Measurements from ENCODE around the gene SMOC1.

The SMOC1 gene

GRCh38 chr14:69943084-69943780, 64.0 kb downstream of the SMOC1 start:
- DNase-seq: no peak
- H2AK5ac ChIP-seq (ENCODE audit: low read length): no peak overlapping the region
- H4K8ac ChIP-seq (ENCODE audit: low read depth, low read length): no peak overlapping the region
- H3K56ac ChIP-seq (ENCODE audit: low read length): no peak overlapping the region
- H3K79me1 ChIP-seq (ENCODE audit: low read length): no peaks in the 10 kb centered on the region
- no peak overlapping the region for H3K18ac ChIP-seq (ENCODE audit: low read length)
- H2BK15ac ChIP-seq (replicated peaks; ENCODE audit: low read depth): no peak overlapping the region
- H3K79me2 ChIP-seq (ENCODE audit: control insufficient read depth, insufficient read depth, low read length): no peaks in the 10 kb centered on the region
- H3K4me2 ChIP-seq (ENCODE audit: low read length): no peak overlapping the region
- no peak overlapping the region for H3K23ac ChIP-seq (ENCODE audit: low read length)
- H4K5ac ChIP-seq (ENCODE audit: low read length): no peak overlapping the region
- H3K36me3 ChIP-seq (ENCODE audit: control insufficient read depth, insufficient read depth, low read length): no peaks in the 10 kb centered on the region
- WGBS (ENCODE audit: extremely low coverage, insufficient coverage, low lambda C conversion rate): no CpG with 5 or more reads among the region's 12 CpGs
- no peak overlapping the region for H3K4me3 ChIP-seq (ENCODE audit: low read length)
- H2BK5ac ChIP-seq (ENCODE audit: low read length): no peak overlapping the region
- no peak overlapping the region for H3K4ac ChIP-seq (ENCODE audit: low read depth, low read length)
- no peaks in the 10 kb centered on the region for H3K27me3 ChIP-seq (ENCODE audit: insufficient read depth, low read length, poor library complexity)
- H3K9ac ChIP-seq (ENCODE audit: low read length): no peak overlapping the region
- no peak overlapping the region for H3K27ac ChIP-seq (ENCODE audit: low read depth, low read length)
- no peak overlapping the region for H2BK120ac ChIP-seq (ENCODE audit: low read depth, low read length)
- no peaks in the 10 kb centered on the region for H3K4me1 ChIP-seq (ENCODE audit: control insufficient read depth, low read depth, low read length)

GRCh38 chr14:69945347-69945746, 66.1 kb downstream of the SMOC1 start:
- Histone ChIP-seq H3K36me3 (ENCODE audit: control insufficient read depth, insufficient read depth, low read length) (no peaks in the 10 kb centered on the region), H3K27me3 (ENCODE audit: insufficient read depth, low read length, poor library complexity) (no peaks in the 10 kb centered on the region), H4K5ac (ENCODE audit: low read length) (no peak overlapping the region), H3K4me3 (ENCODE audit: low read length) (no peak overlapping the region), H3K79me1 (ENCODE audit: low read length) (no peaks in the 10 kb centered on the region), H3K79me2 (ENCODE audit: control insufficient read depth, insufficient read depth, low read length) (no peaks in the 10 kb centered on the region), H4K8ac (ENCODE audit: low read depth, low read length) (no peak overlapping the region), H3K9ac (ENCODE audit: low read length) (no peak overlapping the region), H2BK5ac (ENCODE audit: low read length) (no peak overlapping the region), H2BK15ac (replicated peaks; ENCODE audit: low read depth) (no peak overlapping the region), H2BK120ac (ENCODE audit: low read depth, low read length) (no peak overlapping the region), H3K23ac (ENCODE audit: low read length) (no peak overlapping the region), H3K56ac (ENCODE audit: low read length) (no peak overlapping the region), H3K4ac (ENCODE audit: low read depth, low read length) (no peak overlapping the region), H2AK5ac (ENCODE audit: low read length) (no peak overlapping the region), H3K4me2 (ENCODE audit: low read length) (no peak overlapping the region), H3K27ac (ENCODE audit: low read depth, low read length) (no peak overlapping the region), H3K18ac (ENCODE audit: low read length) (no peak overlapping the region), H3K4me1 (ENCODE audit: control insufficient read depth, low read depth, low read length) (no peaks in the 10 kb centered on the region)
- DNase-seq: no peak
- no CpG with 5 or more reads among the region's 1 CpG for whole genome bisulfite sequencing (ENCODE audit: extremely low coverage, insufficient coverage, low lambda C conversion rate)

- H2BK5ac ChIP-seq (ENCODE audit: low read length): no peak overlapping the region
- DNase-seq: no peak
- no peak overlapping the region for H4K8ac ChIP-seq (ENCODE audit: low read depth, low read length)
- no peak overlapping the region for H3K9ac ChIP-seq (ENCODE audit: low read length)
- H3K4me1 ChIP-seq (ENCODE audit: control insufficient read depth, low read depth, low read length): no peaks in the 10 kb centered on the region
- H3K27ac ChIP-seq (ENCODE audit: low read depth, low read length): no peak overlapping the region
- H3K4me2 ChIP-seq (ENCODE audit: low read length): no peak overlapping the region
- no peak overlapping the region for H2BK15ac ChIP-seq (replicated peaks; ENCODE audit: low read depth)
- H3K27me3 ChIP-seq (ENCODE audit: insufficient read depth, low read length, poor library complexity): no peaks in the 10 kb centered on the region
- H3K56ac ChIP-seq (ENCODE audit: low read length): no peak overlapping the region
- no peaks in the 10 kb centered on the region for H3K79me1 ChIP-seq (ENCODE audit: low read length)
- H3K4me3 ChIP-seq (ENCODE audit: low read length): no peak overlapping the region
- H3K36me3 ChIP-seq (ENCODE audit: control insufficient read depth, insufficient read depth, low read length): no peaks in the 10 kb centered on the region
- no peak overlapping the region for H2BK120ac ChIP-seq (ENCODE audit: low read depth, low read length)
- no peak overlapping the region for H2AK5ac ChIP-seq (ENCODE audit: low read length)
- H3K18ac ChIP-seq (ENCODE audit: low read length): no peak overlapping the region
- H3K23ac ChIP-seq (ENCODE audit: low read length): no peak overlapping the region
- no peak overlapping the region for H3K4ac ChIP-seq (ENCODE audit: low read depth, low read length)
- H4K5ac ChIP-seq (ENCODE audit: low read length): no peak overlapping the region
- no peaks in the 10 kb centered on the region for H3K79me2 ChIP-seq (ENCODE audit: control insufficient read depth, insufficient read depth, low read length)
These were observed 66.7 kb downstream of the SMOC1 start for GRCh38 chr14:69945912-69946311.

- H3K4me1 ChIP-seq (ENCODE audit: control insufficient read depth, low read depth, low read length): no peaks in the 10 kb centered on the region
- no CpG with 5 or more reads among the region's 3 CpGs for WGBS (ENCODE audit: extremely low coverage, insufficient coverage, low lambda C conversion rate)
- no peak overlapping the region for H2BK5ac ChIP-seq (ENCODE audit: low read length)
- H2BK15ac ChIP-seq (replicated peaks; ENCODE audit: low read depth): no peak overlapping the region
- H3K18ac ChIP-seq (ENCODE audit: low read length): no peak overlapping the region
- H3K9ac ChIP-seq (ENCODE audit: low read length): no peak overlapping the region
- no peak overlapping the region for H3K23ac ChIP-seq (ENCODE audit: low read length)
- H2AK5ac ChIP-seq (ENCODE audit: low read length): no peak overlapping the region
- no peak overlapping the region for H3K27ac ChIP-seq (ENCODE audit: low read depth, low read length)
- no peak overlapping the region for H3K4me2 ChIP-seq (ENCODE audit: low read length)
- no peak for DNase-seq
- H3K36me3 ChIP-seq (ENCODE audit: control insufficient read depth, insufficient read depth, low read length): no peaks in the 10 kb centered on the region
- no peak overlapping the region for H3K56ac ChIP-seq (ENCODE audit: low read length)
- H3K4me3 ChIP-seq (ENCODE audit: low read length): no peak overlapping the region
- no peaks in the 10 kb centered on the region for H3K79me2 ChIP-seq (ENCODE audit: control insufficient read depth, insufficient read depth, low read length)
- H2BK120ac ChIP-seq (ENCODE audit: low read depth, low read length): no peak overlapping the region
- H3K4ac ChIP-seq (ENCODE audit: low read depth, low read length): no peak overlapping the region
- H4K8ac ChIP-seq (ENCODE audit: low read depth, low read length): no peak overlapping the region
- no peak overlapping the region for H4K5ac ChIP-seq (ENCODE audit: low read length)
- no peaks in the 10 kb centered on the region for H3K27me3 ChIP-seq (ENCODE audit: insufficient read depth, low read length, poor library complexity)
- H3K79me1 ChIP-seq (ENCODE audit: low read length): no peaks in the 10 kb centered on the region
These were observed 69.1 kb downstream of the SMOC1 start for GRCh38 chr14:69948351-69948750.

GRCh38 chr14:69951263-69951662, 72.0 kb downstream of the SMOC1 start:
- no peak overlapping the region for H2BK120ac ChIP-seq (ENCODE audit: low read depth, low read length)
- H2BK5ac ChIP-seq (ENCODE audit: low read length): no peak overlapping the region
- no peak overlapping the region for H3K4ac ChIP-seq (ENCODE audit: low read depth, low read length)
- no peaks in the 10 kb centered on the region for H3K4me1 ChIP-seq (ENCODE audit: control insufficient read depth, low read depth, low read length)
- no peak overlapping the region for H3K4me3 ChIP-seq (ENCODE audit: low read length)
- no peaks in the 10 kb centered on the region for H3K27me3 ChIP-seq (ENCODE audit: insufficient read depth, low read length, poor library complexity)
- no peak overlapping the region for H2BK15ac ChIP-seq (replicated peaks; ENCODE audit: low read depth)
- no peaks in the 10 kb centered on the region for H3K79me2 ChIP-seq (ENCODE audit: control insufficient read depth, insufficient read depth, low read length)
- H3K36me3 ChIP-seq (ENCODE audit: control insufficient read depth, insufficient read depth, low read length): no peaks in the 10 kb centered on the region
- no peak overlapping the region for H3K23ac ChIP-seq (ENCODE audit: low read length)
- H3K4me2 ChIP-seq (ENCODE audit: low read length): no peak overlapping the region
- H3K18ac ChIP-seq (ENCODE audit: low read length): no peak overlapping the region
- no peak overlapping the region for H2AK5ac ChIP-seq (ENCODE audit: low read length)
- no peak for DNase-seq
- H3K56ac ChIP-seq (ENCODE audit: low read length): no peak overlapping the region
- WGBS (ENCODE audit: extremely low coverage, insufficient coverage, low lambda C conversion rate): no CpG with 5 or more reads among the region's 3 CpGs
- H3K9ac ChIP-seq (ENCODE audit: low read length): no peak overlapping the region
- no peaks in the 10 kb centered on the region for H3K79me1 ChIP-seq (ENCODE audit: low read length)
- H4K8ac ChIP-seq (ENCODE audit: low read depth, low read length): no peak overlapping the region
- H3K27ac ChIP-seq (ENCODE audit: low read depth, low read length): no peak overlapping the region
- H4K5ac ChIP-seq (ENCODE audit: low read length): no peak overlapping the region

GRCh38 chr14:69951935-69952334, 72.7 kb downstream of the SMOC1 start:
- Histone ChIP-seq H3K27ac (ENCODE audit: low read depth, low read length) (no peak overlapping the region), H3K18ac (ENCODE audit: low read length) (no peak overlapping the region), H2BK15ac (replicated peaks; ENCODE audit: low read depth) (no peak overlapping the region), H4K8ac (ENCODE audit: low read depth, low read length) (no peak overlapping the region), H4K5ac (ENCODE audit: low read length) (no peak overlapping the region), H3K4ac (ENCODE audit: low read depth, low read length) (no peak overlapping the region), H3K27me3 (ENCODE audit: insufficient read depth, low read length, poor library complexity) (no peaks in the 10 kb centered on the region), H3K36me3 (ENCODE audit: control insufficient read depth, insufficient read depth, low read length) (no peaks in the 10 kb centered on the region), H3K9ac (ENCODE audit: low read length) (no peak overlapping the region), H3K23ac (ENCODE audit: low read length) (no peak overlapping the region), H3K4me3 (ENCODE audit: low read length) (no peak overlapping the region), H3K79me2 (ENCODE audit: control insufficient read depth, insufficient read depth, low read length) (no peaks in the 10 kb centered on the region), H3K4me1 (ENCODE audit: control insufficient read depth, low read depth, low read length) (no peaks in the 10 kb centered on the region), H2AK5ac (ENCODE audit: low read length) (no peak overlapping the region), H3K79me1 (ENCODE audit: low read length) (no peaks in the 10 kb centered on the region), H2BK5ac (ENCODE audit: low read length) (no peak overlapping the region), H3K4me2 (ENCODE audit: low read length) (no peak overlapping the region), H3K56ac (ENCODE audit: low read length) (no peak overlapping the region), H2BK120ac (ENCODE audit: low read depth, low read length) (no peak overlapping the region)
- no peak for DNase-seq
- no CpG with 5 or more reads among the region's 9 CpGs for WGBS (ENCODE audit: extremely low coverage, insufficient coverage, low lambda C conversion rate)

Measured in mesendoderm (in vitro differentiated cells).